ENCODE measurements around the gene SECTM1.

The SECTM1 gene

GRCh38 chr17:82334622-82335394, 1.2 kb upstream of the SECTM1 start:
- in situ Hi-C loops (cut with MboI; ENCODE audit: low sequenced_read_pairs, unreplicated experiment) = no loop called here
- no peak for DNase-seq (ENCODE audit: low spot score)
- TF ChIP-seq CTCF (IDR thresholded peaks at IDR 0.05; ENCODE audit: borderline replicate concordance, control extremely low read depth, extremely low read depth, insufficient read depth, missing control alignments) = no peak

GRCh38 chr17:82334204-82334621, 647 bp upstream of the SECTM1 start:
- TF ChIP-seq CTCF (IDR thresholded peaks at IDR 0.05; ENCODE audit: borderline replicate concordance, control extremely low read depth, extremely low read depth, insufficient read depth, missing control alignments) = no peak
- no peak for DNase-seq (ENCODE audit: low spot score)
- in situ Hi-C loops (cut with MboI; ENCODE audit: low sequenced_read_pairs, unreplicated experiment) = no loop called here

GRCh38 chr17:82332669-82333278, 792 bp downstream of the SECTM1 start:
- in situ Hi-C loops (cut with MboI; ENCODE audit: low sequenced_read_pairs, unreplicated experiment) = no loop called here
- DNase-seq (ENCODE audit: low spot score) = peak; percentile 57
- TF ChIP-seq CTCF (IDR thresholded peaks at IDR 0.05; ENCODE audit: borderline replicate concordance, control extremely low read depth, extremely low read depth, insufficient read depth, missing control alignments) = no peak

GRCh38 chr17:82331345-82331939, 2.1 kb downstream of the SECTM1 start:
- no peak for TF ChIP-seq CTCF (IDR thresholded peaks at IDR 0.05; ENCODE audit: borderline replicate concordance, control extremely low read depth, extremely low read depth, insufficient read depth, missing control alignments)
- in situ Hi-C loops (cut with MboI; ENCODE audit: low sequenced_read_pairs, unreplicated experiment) = no loop called here
- DNase-seq (ENCODE audit: low spot score) = no peak

- DNase-seq (ENCODE audit: low spot score) = no peak
- no peak for TF ChIP-seq CTCF (IDR thresholded peaks at IDR 0.05; ENCODE audit: borderline replicate concordance, control extremely low read depth, extremely low read depth, insufficient read depth, missing control alignments)
- in situ Hi-C loops (cut with MboI; ENCODE audit: low sequenced_read_pairs, unreplicated experiment) = no loop called here
These were observed 3.0 kb downstream of the SECTM1 start for GRCh38 chr17:82330322-82331239.
